Smooth muscle cell (in vitro differentiated cells): ENCODE results near the gene SLC30A2. TPM values are rescaled to one million over a fixed set of nuclear protein-coding genes. Genes with fewer than 3 reads are reported as not detected.

ENCODE experiments used
- DNase-seq: peaks from one replicate; lab custom pipeline; 2025; ENCODE audit not compliant: unreplicated experiment; lab: John Stamatoyannopoulos, UW
- H2AFZ ChIP-seq: fragments of 200-600 bp; sonication (generic); 2 replicates; pipeline ENCODE4 v1.6.0; 2016; ENCODE audit warnings: antibody characterized with exemption, low read depth, mild to moderate bottlenecking
- H3F3A ChIP-seq: fragments of 200-600 bp; sonication (generic); 2 replicates; pipeline ENCODE4 v1.6.0; 2017; ENCODE audit warnings: antibody characterized with exemption, low read depth
- H3K27ac ChIP-seq: fragments of 200-600 bp; sonication (generic); 2 replicates; pipeline ENCODE4 v1.5.1; 2016; ENCODE audit warnings: low read depth, mild to moderate bottlenecking
- H3K27me3 ChIP-seq: fragments of 200-600 bp; sonication (generic); 2 replicates; pipeline ENCODE4 v1.6.1; 2016; ENCODE audit warnings: low read depth, mild to moderate bottlenecking
- H3K36me3 ChIP-seq: fragments of 200-600 bp; sonication (generic); 2 replicates; pipeline ENCODE4 v1.5.1; 2016; ENCODE audit warnings: low read depth
- H3K4me1 ChIP-seq: fragments of 200-600 bp; sonication (generic); 2 replicates; pipeline ENCODE4 v1.5.1; 2016; ENCODE audit warnings: low read depth
- H3K4me2 ChIP-seq: fragments of 200-600 bp; sonication (generic); 2 replicates; pipeline ENCODE4 v1.6.0; 2016; ENCODE audit warnings: mild to moderate bottlenecking
- H3K4me3 ChIP-seq: fragments of 200-600 bp; sonication (generic); 2 replicates; pipeline ENCODE4 v1.5.1; 2016; ENCODE audit warnings: mild to moderate bottlenecking
- H3K79me2 ChIP-seq: fragments of 200-600 bp; sonication (generic); 2 replicates; pipeline ENCODE4 v1.6.0; 2016; ENCODE audit warnings: low read depth, mild to moderate bottlenecking
- H3K9ac ChIP-seq: fragments of 200-600 bp; sonication (generic); 2 replicates; pipeline ENCODE4 v1.6.0; 2016; ENCODE audit warnings: low read depth
- H3K9me3 ChIP-seq: fragments of 200-600 bp; sonication (generic); replicated peaks from 2 replicates; pipeline ENCODE4 v1.5.1; 2016; ENCODE audit warnings: low read depth
- H4K20me1 ChIP-seq: fragments of 200-600 bp; sonication (generic); 2 replicates; pipeline ENCODE4 v1.6.0; 2016; ENCODE audit warnings: low read depth
- WGBS: methylation state at CpG from one replicate; pipeline ENCODE4 v1.1.7; 2016; ENCODE audit warnings: low lambda C conversion rate; 5-methylcytosine and 5-hydroxymethylcytosine counted together
- polyA plus RNA-seq: library from polyadenylated mRNA; unstranded; fragments of >200 nt; fragmentation: Nextera tagmentation; extraction: Ambion mirVana; gene quantifications from 2 replicates; pipeline ENCODE4 v1.2.1, GENCODE V29; 2016
- total RNA-seq: library from RNA; depleted of rRNA; stranded (reverse); fragments of >200 nt; gene quantifications from 2 replicates; pipeline ENCODE4 v1.2.3, GENCODE V29; 2014
- TF ChIP-seq, protein P1 (sequence below): fragments of 200-600 bp; sonication (generic); IDR thresholded peaks from 2 replicates; pipeline ENCODE4 v1.5.1; 2017; ENCODE audit warnings: borderline replicate concordance, mild to moderate bottlenecking, antibody characterized with exemption; ENCODE audit not compliant: insufficient read depth, poor library complexity, severe bottlenecking

SLC30A2 gene
- total and polyA plus RNA-seq, 2 experiments from 2014 or later: 0.27 to 0.53 TPM

DNA sequence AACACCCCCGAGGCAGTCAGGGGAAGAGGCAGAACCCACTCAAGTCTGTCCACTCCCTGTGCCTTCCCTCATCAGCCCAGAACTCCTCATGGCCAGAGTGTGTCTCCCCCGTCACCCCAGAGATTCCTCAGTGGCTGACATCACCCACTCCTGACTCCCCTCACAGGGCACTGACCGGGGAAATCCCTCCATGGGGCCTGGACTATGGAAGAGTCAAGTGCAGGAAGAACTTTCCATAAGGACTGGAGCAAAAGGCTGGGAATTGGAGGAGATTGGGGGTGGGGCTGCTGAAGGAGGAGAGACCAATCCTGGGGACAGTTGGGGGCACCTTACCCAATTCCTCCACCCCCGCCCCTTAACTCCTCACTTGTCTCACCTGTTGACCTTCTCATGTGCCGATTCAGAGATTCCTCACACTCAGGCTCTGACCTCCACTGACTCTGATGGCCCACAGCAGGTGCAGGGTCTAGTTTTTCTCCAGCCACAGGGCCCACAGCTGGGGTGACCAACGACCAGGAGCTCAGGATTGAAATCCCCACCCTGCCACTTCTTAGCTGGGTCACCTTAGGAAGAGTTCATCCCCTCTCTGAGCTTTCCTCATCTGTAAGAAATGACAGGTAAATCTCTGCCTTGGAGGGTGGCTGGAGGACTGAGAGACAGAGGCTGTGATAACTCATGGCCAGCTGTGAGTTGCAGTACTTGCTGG lies 24.8 kb downstream of the SLC30A2 start:
- Histone ChIP-seq H3K36me3 (no peaks in the 10 kb centered on the region), H3K79me2 (peaks cover 4% of the 10 kb centered on the region), H3K9me3 (no peaks in the 10 kb centered on the region), H3K27ac (peak overlapping the region; percentile 86), H3K9ac (peak overlapping the region; percentile 61), H3K4me3 (peak overlapping the region; percentile 40), H3F3A (peaks cover 17% of the 10 kb centered on the region), H3K4me2 (peak overlapping the region; percentile 86), H3K27me3 (no peaks in the 10 kb centered on the region), H2AFZ (no peak overlapping the region), H4K20me1 (no peaks in the 10 kb centered on the region), H3K4me1 (peaks cover 44% of the 10 kb centered on the region)
- 62% methylated on average over 6 of the region's 6 CpGs for WGBS
- TF ChIP-seq, protein P1, sequence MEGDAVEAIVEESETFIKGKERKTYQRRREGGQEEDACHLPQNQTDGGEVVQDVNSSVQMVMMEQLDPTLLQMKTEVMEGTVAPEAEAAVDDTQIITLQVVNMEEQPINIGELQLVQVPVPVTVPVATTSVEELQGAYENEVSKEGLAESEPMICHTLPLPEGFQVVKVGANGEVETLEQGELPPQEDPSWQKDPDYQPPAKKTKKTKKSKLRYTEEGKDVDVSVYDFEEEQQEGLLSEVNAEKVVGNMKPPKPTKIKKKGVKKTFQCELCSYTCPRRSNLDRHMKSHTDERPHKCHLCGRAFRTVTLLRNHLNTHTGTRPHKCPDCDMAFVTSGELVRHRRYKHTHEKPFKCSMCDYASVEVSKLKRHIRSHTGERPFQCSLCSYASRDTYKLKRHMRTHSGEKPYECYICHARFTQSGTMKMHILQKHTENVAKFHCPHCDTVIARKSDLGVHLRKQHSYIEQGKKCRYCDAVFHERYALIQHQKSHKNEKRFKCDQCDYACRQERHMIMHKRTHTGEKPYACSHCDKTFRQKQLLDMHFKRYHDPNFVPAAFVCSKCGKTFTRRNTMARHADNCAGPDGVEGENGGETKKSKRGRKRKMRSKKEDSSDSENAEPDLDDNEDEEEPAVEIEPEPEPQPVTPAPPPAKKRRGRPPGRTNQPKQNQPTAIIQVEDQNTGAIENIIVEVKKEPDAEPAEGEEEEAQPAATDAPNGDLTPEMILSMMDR: no peak
- no peak for DNase-seq

DNA sequence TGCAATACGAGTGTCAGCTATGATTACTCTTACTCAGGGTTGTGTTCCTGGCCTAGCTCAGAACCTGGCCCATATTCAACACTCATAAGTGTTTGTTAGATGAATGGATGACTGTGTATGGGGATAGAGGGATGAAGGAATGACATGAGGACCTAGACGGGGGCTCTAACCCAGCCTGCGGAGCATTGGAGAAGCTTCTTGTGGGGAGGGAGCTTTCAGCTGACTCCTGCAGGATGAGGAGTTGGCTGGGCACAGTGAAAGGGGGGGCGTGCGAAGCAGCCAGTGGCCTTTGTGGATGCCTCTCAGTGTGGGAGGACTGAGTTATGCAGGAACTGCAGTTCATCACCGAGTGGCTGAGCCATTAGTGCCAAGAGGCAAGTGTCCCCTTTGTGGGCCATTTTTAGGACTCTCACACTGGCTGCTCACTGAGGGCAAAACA lies 25.6 kb downstream of the SLC30A2 start:
- TF ChIP-seq, protein P1: no peak
- Histone ChIP-seq H4K20me1 (no peaks in the 10 kb centered on the region), H3K27ac (peak overlapping the region; percentile 86), H3K4me1 (peaks cover 44% of the 10 kb centered on the region), H3K79me2 (peaks cover 4% of the 10 kb centered on the region), H3K9me3 (no peaks in the 10 kb centered on the region), H3K9ac (peak overlapping the region; percentile 61), H3F3A (peaks cover 17% of the 10 kb centered on the region), H3K36me3 (no peaks in the 10 kb centered on the region), H3K4me3 (no peak overlapping the region), H3K27me3 (no peaks in the 10 kb centered on the region), H3K4me2 (peak overlapping the region; percentile 86), H2AFZ (no peak overlapping the region)
- DNase-seq: no peak
- WGBS: 31% methylated on average over 6 of the region's 6 CpGs

DNA sequence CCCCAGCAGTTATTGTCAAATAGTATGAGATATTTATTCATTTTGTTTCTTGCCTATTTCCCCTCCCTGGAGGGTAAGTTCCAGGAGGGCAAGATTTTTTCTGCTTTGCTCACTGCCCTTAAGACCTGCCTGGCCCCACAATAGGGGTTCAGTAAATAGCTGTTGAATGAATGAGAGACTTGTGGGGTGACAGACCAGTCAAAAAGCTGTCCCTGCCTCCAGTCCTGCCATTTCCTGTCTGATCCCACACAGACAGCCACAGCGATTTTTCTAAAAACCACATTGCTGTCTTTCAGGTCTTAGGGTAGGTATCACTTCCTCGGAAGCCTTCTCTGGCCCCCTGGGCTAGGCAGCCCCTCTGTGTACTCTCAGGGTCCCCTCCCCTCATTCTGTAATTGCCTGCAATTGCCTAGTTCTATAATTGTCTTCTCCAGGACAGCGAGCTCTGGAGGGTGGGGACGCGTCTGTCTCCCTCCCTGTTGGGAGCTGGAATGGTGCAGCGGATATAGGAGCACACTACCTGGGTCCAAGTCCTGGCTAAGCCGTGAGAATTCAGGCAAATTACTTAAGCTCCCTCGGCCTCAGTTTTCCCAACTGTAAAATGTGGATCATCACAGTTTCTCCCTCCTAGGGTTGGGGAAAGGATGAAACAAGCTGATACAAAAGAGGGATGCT lies 26.1 kb downstream of the SLC30A2 start:
- Histone ChIP-seq H3K27ac (peak overlapping the region; percentile 86), H3K9ac (peak overlapping the region; percentile 42), H3F3A (peaks cover 17% of the 10 kb centered on the region), H3K79me2 (peaks cover 4% of the 10 kb centered on the region), H3K4me2 (peak overlapping the region; percentile 86), H3K4me1 (peaks cover 44% of the 10 kb centered on the region), H4K20me1 (no peaks in the 10 kb centered on the region), H2AFZ (no peak overlapping the region), H3K9me3 (no peaks in the 10 kb centered on the region), H3K27me3 (no peaks in the 10 kb centered on the region), H3K4me3 (no peak overlapping the region), H3K36me3 (no peaks in the 10 kb centered on the region)
- TF ChIP-seq, protein P1: no peak
- DNase-seq: no peak
- 45% methylated on average over 8 of the region's 8 CpGs for WGBS
